Stimulated activated CD4-positive, alpha-beta T cell treated with anti-CD3 and anti-CD28 coated beads, Interleukin-1b, Interleukin-23, amount 100 ng/mL, for 4 hours (primary cell): ENCODE results near the gene UTP4.
A peak's percentile ranks its signal among the peaks of the same experiment; 100 is the strongest.
"Not testable (repeated sequence)": the region's sequence is repeated elsewhere in the genome, so short reads cannot be mapped to it uniquely, and the experiment has no call there.

Experiments
- DNase-seq, 2 donors: peaks; one replicate each; pipeline ENCODE4 v3.0.0-alpha.2; 2020; ENCODE audit warnings: low read depth in 2 of 2

UTP4 gene

DNA sequence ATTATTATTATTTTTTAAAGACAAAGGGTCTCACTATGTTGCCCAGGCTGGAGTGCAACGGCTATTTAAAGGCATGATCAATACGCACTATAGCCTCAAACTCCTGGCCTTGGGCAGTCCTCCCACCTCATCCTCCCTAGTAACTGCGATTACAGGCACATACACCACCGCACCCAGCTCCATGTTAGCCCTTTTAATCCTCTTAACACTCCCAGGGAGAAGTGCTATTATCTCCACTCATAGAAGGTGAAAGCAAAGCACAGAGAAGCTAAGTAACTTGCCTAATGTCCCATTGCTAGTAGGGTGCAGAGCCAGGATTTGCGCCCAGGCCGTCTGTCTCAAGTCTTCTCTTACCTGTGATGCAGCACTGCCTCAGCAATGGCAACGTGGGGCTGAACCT, 22.0 kb upstream of the UTP4 start:
- DNase-seq, result no peak

DNA sequence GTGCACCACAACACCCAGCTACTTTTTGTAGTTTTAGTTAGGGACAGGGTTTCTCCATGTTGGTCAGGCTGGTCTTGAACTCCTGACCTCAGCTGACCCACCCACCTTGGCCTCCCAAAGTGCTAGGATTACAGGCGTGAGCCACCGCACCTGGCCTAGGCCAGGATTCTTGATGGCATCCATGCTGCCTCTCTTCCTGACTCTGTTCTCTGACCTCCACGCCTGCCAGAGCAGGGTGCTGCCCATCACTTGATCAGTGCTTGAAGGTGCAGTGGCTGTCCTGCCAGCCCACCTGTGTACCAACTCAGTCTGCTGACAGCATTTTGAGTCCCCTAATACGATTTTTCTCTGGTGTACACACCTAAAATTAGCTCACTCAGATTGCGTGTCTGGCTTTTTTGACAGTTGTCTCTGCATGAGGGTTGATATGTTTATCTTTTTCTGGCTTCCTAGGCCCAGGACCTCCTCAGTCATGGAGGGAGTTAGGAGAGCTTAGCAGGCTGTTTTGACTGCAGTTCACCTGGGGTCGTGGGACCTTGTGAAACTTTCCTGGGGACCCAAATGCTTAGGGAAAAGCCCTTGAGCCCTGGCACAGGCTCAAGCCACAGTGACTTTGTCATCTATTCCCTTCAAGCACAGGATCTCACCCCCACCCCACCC, 21.1 kb upstream of the UTP4 start:
- no peak for DNase-seq

DNA sequence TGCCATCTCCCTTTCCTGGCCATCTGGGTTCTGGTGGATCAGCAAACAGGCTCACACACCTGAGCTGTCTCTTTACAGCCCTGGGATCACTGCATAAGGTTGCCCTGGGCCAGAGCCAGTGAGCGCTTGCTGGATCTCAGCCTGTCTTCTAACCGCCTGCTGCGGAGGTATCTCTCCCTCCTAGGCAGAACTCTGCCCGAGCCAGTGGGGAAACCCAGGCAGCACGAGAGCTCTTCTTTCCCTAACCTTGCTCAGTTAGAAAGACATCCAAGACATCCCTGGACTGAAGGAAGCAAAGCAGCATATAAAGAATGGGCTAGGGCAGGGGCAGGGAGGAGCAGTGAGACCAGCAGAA, 20.6 kb upstream of the UTP4 start:
- no peak for DNase-seq

DNA sequence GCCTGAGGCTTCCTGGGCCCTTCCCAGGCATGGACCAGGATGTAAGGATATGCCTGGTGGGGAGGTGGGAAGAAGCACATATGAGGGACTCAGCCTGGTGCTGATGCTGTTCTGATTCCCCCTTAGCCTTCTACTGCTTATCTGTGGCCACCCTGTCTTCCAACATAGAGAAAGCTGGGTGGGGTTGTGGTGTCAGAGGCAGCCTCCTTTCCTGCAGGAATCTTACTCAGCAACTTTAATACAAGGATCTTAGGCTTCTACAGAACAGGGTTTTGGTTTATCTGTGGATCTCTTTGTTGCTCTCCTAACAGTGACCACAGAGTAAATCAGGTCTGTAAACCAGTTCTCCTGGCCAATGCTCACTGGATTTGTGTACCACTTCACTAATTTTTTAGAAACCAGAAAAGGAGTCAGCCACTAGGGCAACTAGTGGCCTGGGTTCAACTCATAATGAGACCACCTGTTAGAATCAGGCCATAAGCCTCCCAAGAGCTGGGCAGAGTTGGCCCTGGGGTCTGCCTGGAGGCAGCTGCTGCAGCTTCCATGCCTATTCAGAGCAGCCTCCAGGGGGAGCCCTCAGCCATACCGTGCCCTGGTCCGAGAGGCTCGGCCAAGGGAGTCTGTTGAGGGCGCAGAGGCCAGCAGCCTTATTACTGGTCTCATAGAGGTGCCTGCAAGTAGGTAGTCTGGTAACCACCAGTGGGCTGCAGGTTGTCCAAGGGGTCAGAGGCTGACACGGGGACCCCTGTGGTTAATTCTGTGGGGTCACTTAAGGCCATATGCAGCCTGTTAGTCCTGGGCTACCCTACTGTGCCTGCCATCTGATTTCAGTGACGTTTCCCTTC, 19.9 kb upstream of the UTP4 start:
- peak; percentile 36 to 51 for DNase-seq

DNA sequence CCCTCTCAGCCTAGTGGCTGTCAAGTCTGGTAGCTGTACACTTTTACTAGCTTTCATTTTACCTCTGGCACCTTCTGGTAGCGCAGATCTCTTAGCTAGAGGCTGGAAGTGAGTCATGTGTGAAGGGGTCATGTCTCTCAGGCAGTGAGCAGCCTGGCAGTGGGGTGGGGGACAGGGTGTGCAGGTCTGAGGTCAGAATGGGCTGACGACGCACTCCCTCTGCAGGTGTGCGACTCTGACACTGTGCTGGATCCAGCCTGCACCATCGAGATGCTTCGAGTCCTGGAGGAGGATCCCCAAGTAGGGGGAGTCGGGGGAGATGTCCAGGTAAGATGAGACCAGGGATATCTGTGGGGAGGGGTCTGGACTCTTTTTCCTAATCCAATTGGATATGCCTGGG, 19.2 kb upstream of the UTP4 start:
- no peak for DNase-seq

DNA sequence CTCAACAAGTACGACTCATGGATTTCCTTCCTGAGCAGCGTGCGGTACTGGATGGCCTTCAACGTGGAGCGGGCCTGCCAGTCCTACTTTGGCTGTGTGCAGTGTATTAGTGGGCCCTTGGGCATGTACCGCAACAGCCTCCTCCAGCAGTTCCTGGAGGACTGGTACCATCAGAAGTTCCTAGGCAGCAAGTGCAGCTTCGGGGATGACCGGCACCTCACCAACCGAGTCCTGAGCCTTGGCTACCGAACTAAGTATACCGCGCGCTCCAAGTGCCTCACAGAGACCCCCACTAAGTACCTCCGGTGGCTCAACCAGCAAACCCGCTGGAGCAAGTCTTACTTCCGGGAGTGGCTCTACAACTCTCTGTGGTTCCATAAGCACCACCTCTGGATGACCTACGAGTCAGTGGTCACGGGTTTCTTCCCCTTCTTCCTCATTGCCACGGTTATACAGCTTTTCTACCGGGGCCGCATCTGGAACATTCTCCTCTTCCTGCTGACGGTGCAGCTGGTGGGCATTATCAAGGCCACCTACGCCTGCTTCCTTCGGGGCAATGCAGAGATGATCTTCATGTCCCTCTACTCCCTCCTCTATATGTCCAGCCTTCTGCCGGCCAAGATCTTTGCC, 18.0 kb upstream of the UTP4 start:
- DNase-seq, result no peak

DNA sequence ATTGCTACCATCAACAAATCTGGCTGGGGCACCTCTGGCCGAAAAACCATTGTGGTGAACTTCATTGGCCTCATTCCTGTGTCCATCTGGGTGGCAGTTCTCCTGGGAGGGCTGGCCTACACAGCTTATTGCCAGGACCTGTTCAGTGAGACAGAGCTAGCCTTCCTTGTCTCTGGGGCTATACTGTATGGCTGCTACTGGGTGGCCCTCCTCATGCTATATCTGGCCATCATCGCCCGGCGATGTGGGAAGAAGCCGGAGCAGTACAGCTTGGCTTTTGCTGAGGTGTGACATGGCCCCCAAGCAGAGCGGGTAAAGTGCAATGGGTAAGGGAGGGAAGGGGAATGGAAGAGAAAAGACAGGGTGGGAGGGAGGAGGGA, 17.5 kb upstream of the UTP4 start:
- no peak for DNase-seq

DNA sequence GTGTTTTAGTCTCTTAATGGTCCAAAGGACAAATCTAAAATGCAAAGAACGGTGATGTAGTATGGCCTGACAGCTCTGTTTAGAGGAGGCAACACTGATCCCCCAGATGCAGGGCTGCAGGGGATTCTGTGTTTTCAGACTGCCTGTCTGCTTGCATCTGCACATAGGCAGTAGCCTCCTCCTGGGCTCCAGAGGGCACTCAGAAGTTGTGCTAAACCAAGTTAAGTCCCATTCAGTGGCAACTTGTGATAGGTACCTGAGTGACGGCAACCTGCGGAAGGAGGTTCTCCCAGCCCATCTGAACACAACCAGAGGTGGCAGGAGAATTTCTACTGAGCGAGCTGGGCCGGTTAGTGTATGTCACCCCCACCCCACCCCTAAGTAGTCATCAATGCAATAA, 17.1 kb upstream of the UTP4 start:
- no peak for DNase-seq

DNA sequence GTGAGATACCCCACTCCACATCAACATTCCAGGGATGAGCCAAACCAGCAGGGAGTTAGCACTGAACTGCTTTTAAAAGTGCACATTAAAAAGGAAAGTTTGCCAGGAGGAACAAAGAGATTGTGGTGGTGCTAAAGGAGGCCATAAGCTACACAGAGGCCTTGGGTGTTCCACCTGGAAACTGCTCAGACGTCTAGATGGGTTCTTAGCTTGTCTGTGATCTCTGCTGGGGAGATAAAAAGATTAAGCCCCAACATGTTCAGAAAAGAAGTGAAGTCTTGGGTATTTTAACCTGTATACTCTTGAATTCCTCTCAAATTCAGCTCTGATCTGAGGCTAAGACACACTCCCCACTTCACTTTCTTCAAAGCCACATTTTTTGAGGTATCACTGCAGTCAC, 16.6 kb upstream of the UTP4 start:
- no peak for DNase-seq

DNA sequence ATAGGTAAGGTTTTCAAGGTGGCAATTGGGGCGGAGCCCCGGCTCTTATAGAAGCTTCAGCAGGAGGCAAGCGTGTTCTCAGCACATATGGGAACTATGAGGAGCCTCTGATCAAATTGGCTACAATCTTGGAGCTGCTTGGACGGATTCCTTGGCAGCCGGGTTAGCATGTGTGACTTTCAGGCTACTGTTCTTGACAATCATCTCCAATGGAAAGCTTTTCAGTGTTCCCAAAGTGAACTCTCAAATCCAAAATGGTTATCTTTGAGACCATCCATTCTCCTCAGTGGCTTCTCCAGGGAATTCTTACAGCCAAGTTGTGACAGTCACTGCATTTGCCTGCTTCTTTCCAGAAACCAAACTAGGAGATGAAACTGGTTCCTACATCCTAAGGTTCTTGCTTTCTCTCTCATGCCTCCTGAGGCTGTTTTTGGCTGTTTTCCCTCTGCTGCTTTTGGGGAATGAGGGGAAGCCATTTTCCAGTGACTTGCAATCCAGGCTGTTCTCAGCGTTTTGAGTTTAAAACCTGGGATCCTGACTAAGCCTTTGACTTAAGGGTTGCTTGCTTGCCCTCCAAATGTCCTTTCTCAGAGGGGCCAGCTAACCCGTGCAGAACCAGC, 16.1 kb upstream of the UTP4 start:
- no peak for DNase-seq

DNA sequence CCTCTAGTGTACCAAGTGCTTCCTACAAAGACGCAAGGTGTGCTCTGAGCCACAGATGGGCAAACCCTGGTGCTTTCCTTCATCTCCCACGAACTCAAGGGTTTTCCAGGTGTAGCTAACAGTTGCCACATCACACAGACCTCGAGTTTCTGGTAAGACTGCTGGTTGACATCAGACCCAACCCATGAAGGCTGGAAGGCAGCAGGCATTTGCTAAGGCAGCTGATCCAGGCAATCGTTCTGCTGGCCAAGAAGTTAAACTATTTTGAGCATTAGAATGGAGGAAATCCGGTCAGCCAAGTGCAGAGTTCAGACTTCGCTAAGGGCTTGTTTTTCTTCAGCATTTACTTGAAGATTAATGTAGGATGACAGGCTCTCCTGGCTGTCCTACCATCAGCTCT, 15.5 kb upstream of the UTP4 start:
- DNase-seq, result no peak

DNA sequence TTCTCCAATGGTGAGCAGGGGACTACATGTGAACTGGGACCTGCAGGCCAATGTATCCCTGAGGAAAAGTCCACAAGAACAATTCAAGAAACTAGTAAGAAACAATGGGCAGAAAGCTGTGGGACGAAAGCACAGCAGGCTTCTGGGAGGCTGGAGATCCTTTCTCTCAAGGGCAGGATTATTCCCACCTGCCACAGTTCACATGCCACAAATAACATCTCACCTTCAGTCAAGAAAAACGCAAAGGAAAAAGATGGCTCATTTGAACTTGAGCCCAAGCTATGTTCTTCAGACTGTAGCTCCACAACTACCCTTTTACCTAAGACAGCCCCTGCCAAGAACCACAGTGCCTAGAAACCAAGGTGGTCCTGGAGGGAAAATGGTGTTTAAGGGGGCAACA, 14.0 kb upstream of the UTP4 start:
- DNase-seq, result no peak

DNA sequence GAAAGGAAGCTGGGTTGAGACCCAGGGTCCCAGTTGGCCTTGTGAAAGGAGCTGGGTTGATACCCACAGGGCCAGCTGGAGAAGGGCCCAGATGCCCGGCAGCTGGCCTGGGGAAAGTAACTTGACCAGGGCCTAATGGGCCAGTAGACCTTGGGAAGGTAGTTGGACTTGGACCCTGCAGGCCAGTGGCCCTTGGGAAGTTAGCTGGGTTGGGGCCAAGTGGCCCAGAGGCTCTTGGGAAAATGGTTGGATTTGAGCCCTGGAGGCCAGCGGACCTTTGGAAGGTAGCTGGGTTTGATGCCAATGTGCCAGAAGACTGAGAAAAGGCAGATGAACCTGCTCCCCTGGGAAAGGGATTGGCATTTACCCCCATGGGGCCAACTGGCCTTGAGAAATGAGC, 13.5 kb upstream of the UTP4 start:
- no peak for DNase-seq

DNA sequence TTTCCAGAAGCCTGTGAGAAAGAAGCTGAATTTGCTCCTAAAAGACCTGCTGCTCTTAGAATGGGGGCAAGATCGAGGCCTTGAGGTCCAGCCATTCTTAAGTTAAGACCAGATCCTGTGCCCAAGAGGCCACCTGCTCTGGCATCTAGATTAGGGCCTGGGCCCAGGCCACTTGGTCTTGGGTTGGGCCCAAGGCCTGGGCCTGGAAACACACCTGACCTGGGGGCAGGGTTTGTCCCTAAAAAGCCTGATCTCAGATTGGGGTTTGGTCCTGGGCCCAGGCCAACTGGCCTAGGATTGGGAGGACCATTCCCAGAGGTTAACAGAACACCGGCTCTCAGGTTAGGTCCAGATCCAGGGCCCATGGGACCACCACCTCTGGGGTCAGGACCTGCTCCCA, 12.9 kb upstream of the UTP4 start:
- DNase-seq, result no peak

DNA sequence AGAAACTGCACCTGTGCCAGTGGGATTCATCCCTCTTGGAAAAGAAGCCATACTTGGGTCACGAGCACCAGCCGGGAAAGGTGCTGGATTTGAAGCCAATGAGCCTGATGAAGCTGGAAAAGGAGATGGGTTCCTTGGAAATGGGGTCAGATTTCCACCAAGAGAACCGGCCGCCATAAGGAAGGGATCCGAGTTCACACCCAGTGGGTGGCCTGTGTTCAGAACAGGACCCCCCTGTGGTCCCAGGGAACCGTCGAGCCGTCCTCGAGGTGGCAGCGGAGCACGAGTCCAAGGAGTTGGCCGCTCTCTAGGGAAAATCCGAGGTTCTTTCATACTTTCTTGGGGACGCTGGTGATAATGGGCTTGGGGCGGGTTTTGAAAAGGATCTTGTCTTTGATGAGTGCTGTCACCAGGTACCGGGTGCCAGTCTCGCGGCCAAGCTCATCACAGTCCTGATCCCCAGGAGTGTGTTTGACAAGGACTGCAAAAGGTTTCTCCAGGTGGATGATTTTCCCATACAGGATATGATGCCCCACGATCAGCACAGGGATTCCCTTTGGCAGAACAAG, 12.3 kb upstream of the UTP4 start:
- no peak for DNase-seq

DNA sequence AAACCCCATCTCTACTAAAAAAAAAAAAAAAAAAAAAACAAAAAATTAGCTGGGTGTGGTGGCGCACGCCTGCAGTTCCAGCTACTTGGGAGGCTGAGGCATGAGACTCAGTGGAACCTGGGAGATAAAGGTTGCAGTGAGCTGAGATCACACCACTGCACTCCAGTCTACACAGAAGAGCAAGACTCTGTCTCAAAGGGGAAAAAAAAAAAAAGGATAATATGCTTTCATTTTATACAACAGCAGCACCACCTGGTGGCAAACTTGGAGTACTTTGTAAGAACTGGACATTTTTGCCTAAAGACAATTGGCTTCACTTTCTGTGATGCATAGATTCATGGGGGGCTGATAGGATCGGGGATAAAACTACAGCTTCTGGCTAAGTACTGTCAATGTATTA, 8.5 kb upstream of the UTP4 start:
- DNase-seq, result peak; percentile 40 to 60

DNA sequence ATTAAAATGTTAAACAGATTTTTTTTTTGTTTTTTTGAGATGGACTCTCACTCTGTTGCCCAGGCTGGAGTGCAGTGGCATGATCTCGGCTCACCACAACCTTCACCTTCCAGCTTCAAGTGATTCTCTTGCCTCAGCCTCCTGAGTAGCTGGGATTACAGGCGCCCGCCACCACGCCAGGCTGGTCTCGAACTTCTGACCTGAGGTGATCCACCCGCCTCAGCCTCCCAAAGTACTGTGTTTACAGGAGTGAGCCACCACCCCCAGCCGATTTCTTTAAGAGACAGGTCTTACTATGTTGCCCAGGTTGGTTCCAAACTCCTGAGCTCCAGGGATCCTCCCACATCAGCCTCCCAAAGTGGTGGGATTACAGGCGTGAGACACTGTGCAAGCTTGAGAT, 8.0 kb upstream of the UTP4 start:
- not testable (repeated sequence) for DNase-seq

DNA sequence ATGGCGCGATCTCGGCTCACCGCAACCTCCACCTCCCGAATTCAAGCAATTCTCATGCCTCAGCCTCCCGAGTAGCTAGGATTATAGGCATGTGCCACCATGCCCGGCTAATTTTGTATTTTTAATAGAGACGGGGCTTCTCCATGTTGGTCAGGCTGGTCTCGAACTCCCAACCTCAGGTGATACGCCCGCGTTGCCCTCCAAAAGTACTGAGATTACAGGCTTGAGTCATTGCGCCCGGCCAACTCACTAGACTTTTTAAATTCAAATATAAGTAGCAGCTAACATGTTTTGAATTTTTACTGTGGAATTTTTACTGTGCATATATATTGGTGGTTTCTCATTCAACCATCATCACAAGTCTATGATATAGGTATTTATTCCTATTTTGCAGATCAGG, 7.5 kb upstream of the UTP4 start:
- DNase-seq, result not testable (repeated sequence)

DNA sequence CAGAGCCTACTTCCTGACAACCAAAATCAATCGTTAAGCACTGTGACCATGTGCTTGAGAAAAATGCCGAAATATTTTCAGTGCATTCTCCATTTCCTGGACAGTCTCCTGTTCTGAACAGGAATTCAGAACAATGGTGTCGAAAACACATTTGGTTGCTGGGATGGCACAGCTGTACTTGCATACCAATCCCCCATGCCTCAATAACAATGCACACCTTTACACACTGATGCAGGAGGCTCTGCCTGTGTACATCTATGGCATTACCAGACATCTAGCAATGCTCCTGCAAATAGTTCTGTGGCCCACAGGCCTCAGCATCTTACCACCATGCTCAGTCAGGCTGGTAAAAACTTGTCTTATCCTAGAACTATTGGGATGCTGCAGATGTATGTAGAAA, 6.2 kb upstream of the UTP4 start:
- no peak for DNase-seq

DNA sequence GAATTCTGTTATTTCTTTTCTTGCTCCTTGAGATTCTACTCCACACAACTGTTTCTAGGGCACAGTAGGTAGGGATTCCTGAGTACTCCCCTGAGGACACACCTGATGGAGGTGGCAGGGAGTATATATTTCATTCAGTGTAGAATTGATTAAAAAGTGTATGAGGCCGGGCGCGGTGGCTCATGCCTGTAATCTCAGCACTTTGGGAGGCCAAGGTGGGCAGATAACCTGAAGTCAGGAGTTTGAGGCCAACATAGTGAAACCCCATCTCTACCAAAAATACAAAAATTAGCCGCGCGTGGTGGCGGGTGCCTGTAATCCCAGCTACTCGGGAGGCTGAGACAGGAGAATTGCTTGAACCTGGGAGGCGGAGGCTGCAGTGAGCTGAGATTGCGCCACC, 5.6 kb upstream of the UTP4 start:
- not testable (repeated sequence) for DNase-seq

DNA sequence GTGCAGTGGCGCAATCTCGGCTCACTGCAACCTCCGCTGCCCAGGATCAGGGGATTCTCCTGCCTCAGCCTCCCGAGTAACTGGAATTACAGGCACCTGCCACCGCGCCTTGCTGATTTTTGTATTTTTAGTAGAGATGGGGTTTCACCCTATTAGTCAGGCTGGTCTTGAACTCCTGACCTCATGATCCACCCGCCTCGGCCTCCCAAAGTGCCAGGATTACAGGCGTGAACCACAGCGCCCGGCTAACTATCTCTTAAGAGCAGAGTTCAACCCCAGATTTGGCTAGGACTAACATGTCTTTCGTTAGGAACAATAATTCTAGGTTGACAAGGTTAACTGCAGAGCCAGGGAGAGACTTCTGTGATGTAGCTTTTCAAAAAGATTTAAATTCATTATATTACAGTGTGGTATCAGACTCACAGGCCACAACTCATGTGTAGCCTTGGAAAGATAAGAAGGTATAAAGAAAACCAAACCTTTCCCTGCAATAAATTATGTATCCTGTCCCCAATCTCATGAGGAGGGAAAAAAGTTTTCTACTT, 4.4 kb upstream of the UTP4 start:
- no peak for DNase-seq

DNA sequence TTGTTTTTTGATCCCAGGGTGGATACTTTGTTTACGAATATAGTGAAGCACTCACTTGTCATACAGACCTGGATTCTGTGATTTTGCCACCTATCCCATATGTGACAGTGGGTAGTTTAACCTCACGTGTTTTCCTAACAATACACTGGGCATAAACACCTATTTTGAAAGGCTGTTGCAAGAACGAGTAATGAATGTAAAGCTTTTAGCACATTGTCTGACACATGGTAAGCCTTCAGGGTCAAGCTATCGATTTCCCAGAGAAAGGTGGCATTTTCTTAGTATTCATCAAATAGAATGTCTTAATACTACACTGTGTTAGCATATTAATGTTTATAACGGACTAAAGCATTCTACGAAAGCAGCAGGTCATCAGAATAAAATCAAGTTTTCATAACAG, 2.0 kb upstream of the UTP4 start:
- DNase-seq, result no peak
